ENCODE results near the gene ITIH6. TPM values are rescaled to one million over a fixed set of nuclear protein-coding genes. Genes with fewer than 3 reads are reported as not detected.
"Not testable (repeated sequence)": the region's sequence is repeated elsewhere in the genome, so short reads cannot be mapped to it uniquely, and the experiment has no call there.

The ITIH6 gene
- total RNA-seq, 1 experiment from 2014 or later: 0.04 TPM

DNA sequence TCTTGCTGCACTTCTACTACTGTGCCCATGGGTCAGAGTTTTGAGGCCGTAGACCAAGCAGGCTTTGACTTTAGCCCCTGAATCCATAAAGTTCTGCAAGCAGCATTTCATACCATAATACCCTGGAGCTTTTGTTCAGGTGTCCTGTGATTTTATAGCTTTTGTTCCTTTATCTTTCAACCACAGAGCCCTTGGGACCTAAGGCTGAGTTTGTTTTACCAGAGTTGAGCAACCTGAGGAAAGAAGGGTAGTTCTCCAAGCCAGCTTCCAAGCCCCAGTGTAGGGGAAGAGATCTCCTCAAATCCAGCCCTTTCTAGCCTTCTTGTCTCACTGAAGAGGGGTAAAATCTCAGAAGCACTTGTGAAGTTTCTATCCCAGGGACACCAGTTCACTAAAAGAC is 44.6 kb upstream of the ITIH6 start (continued):
- TF ChIP-seq, protein P1, sequence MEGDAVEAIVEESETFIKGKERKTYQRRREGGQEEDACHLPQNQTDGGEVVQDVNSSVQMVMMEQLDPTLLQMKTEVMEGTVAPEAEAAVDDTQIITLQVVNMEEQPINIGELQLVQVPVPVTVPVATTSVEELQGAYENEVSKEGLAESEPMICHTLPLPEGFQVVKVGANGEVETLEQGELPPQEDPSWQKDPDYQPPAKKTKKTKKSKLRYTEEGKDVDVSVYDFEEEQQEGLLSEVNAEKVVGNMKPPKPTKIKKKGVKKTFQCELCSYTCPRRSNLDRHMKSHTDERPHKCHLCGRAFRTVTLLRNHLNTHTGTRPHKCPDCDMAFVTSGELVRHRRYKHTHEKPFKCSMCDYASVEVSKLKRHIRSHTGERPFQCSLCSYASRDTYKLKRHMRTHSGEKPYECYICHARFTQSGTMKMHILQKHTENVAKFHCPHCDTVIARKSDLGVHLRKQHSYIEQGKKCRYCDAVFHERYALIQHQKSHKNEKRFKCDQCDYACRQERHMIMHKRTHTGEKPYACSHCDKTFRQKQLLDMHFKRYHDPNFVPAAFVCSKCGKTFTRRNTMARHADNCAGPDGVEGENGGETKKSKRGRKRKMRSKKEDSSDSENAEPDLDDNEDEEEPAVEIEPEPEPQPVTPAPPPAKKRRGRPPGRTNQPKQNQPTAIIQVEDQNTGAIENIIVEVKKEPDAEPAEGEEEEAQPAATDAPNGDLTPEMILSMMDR (IDR thresholded peaks at IDR 0.05): no peak

DNA sequence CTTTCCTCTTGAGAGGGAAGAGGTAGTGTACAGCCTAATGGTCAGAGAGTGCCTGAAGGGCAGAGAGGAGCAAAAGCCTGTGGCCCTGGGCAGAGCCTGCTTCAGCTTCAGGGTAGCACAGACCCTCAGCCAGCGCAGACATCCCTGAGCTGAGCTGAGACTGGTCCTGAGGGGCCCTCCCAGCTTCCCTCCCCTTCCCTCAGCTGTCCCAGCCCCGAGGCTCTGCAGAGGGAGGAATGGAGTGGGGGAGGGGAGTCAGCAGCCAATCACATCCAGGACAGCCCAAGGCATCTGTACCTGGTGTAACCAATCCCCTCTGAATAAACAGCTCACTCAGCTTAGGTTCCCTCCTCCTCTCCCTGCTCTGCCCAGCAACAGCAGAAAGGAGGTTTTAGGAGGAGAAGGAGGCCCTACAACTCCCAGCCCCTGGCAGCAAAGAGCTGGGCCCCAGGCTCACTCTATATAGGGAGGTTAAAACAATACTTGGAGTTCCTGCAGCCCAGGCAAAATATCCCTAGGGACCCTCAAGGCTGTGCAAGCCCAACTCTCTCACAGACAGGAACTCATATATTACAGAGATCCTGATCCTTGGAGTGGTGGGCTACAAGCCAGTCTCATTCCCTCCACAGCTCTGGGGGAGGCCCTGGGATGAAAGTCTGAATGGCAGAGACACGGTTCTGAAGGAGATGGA is 43.3 kb upstream of the ITIH6 start:
- CTCF ChIA-PET; POLR2A ChIA-PET; H3K36me3 Mint-ChIP-seq; H3K27me3 Mint-ChIP-seq (ENCODE audit: low read depth); H3K9me3 Mint-ChIP-seq: not testable (repeated sequence)
- DNase-seq (ENCODE audit: low spot score) (peak; percentile 15), ATAC-seq (peak; percentile 100)
- Mint-ChIP-seq H3K4me3 (peak overlapping the region; percentile 20; the same call in 1 of the 2 replicates), H3K27ac (peak overlapping the region; percentile 96), H3K4me1 (peaks cover 15% of the 10 kb centered on the region)

DNA sequence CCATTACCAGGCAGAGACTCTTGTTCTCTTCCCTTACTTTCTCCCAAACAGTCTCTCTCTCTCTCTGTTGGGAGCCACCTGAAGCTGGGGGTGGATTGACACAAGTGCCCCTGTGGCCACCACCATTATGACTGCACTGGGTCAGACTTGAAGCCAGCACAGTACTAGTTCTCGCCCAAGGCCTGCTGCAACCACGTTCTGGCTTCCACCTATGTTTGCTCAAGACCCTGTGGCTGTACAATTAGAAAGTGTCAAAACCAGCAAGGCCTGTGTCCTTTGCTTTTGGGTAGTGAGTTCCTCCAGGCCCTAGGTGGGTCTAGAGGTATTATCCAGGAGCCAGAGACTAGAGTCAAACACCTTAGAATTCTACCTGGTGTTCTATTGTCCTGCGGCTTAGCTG is 40.5 kb upstream of the ITIH6 start:
- ChIA-PET CTCF (interaction anchor here (1.3 kb wide), 1 partner anchor 53 kb away, joined by 3 read pairs; no protein-coding TSS in a partner anchor), POLR2A (no interaction called here)
- ATAC-seq (no peak), DNase-seq (ENCODE audit: low spot score) (no peak)
- no peak for TF ChIP-seq NR3C1 (CRISPR knock-in tag; conservative IDR thresholded peaks at IDR 0.05; ENCODE audit: low read depth)
- no peak for TF ChIP-seq KAT7 (CRISPR knock-in tag; IDR thresholded peaks at IDR 0.05; ENCODE audit: borderline replicate concordance)
- no peak for TF ChIP-seq ZBTB21 (CRISPR knock-in tag; IDR thresholded peaks at IDR 0.05; ENCODE audit: borderline replicate concordance)
- no peak for TF ChIP-seq RORB (CRISPR knock-in tag; IDR thresholded peaks at IDR 0.05)
- TF ChIP-seq GABPB1 (CRISPR knock-in tag; IDR thresholded peaks at IDR 0.05): no peak
- no peak for TF ChIP-seq RELA (CRISPR knock-in tag; IDR thresholded peaks at IDR 0.05; ENCODE audit: borderline replicate concordance)
- TF ChIP-seq, protein P2, sequence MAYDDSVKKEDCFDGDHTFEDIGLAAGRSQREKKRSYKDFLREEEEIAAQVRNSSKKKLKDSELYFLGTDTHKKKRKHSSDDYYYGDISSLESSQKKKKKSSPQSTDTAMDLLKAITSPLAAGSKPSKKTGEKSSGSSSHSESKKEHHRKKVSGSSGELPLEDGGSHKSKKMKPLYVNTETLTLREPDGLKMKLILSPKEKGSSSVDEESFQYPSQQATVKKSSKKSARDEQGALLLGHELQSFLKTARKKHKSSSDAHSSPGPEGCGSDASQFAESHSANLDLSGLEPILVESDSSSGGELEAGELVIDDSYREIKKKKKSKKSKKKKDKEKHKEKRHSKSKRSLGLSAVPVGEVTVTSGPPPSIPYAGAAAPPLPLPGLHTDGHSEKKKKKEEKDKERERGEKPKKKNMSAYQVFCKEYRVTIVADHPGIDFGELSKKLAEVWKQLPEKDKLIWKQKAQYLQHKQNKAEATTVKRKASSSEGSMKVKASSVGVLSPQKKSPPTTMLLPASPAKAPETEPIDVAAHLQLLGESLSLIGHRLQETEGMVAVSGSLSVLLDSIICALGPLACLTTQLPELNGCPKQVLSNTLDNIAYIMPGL (CRISPR knock-in tag; IDR thresholded peaks at IDR 0.05): no peak
- no peak for TF ChIP-seq ZNF219 (CRISPR knock-in tag; IDR thresholded peaks at IDR 0.05; ENCODE audit: borderline replicate concordance)
- TF ChIP-seq HMGA2 (CRISPR knock-in tag; IDR thresholded peaks at IDR 0.05): no peak
- TF ChIP-seq, protein P3, sequence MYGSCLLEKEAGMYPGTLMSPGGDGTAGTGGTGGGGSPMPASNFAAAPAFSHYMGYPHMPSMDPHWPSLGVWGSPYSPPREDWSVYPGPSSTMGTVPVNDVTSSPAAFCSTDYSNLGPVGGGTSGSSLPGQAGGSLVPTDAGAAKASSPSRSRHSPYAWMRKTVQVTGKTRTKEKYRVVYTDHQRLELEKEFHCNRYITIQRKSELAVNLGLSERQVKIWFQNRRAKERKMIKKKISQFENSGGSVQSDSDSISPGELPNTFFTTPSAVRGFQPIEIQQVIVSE (CRISPR knock-in tag; IDR thresholded peaks at IDR 0.05; ENCODE audit: borderline replicate concordance): no peak
- TF ChIP-seq CBFB (CRISPR knock-in tag; IDR thresholded peaks at IDR 0.05; ENCODE audit: low read depth): no peak
- no peak for TF ChIP-seq FOXJ3 (CRISPR knock-in tag; IDR thresholded peaks at IDR 0.05; ENCODE audit: borderline replicate concordance)
- no peak for TF ChIP-seq TEAD4 (CRISPR knock-in tag; IDR thresholded peaks at IDR 0.05)
- no peak for TF ChIP-seq SOX15 (CRISPR knock-in tag; IDR thresholded peaks at IDR 0.05)
- H3K27me3 Mint-ChIP-seq (ENCODE audit: low read depth): peaks cover 4% of the 10 kb centered on the region; the same call in 1 of the 2 replicates
- peaks cover 15% of the 10 kb centered on the region for H3K4me1 Mint-ChIP-seq
- H3K9me3 Mint-ChIP-seq: no peaks in the 10 kb centered on the region
- no peak overlapping the region for H3K27ac Mint-ChIP-seq
- H3K4me3 Mint-ChIP-seq: no peak overlapping the region
- no peaks in the 10 kb centered on the region for H3K36me3 Mint-ChIP-seq

DNA sequence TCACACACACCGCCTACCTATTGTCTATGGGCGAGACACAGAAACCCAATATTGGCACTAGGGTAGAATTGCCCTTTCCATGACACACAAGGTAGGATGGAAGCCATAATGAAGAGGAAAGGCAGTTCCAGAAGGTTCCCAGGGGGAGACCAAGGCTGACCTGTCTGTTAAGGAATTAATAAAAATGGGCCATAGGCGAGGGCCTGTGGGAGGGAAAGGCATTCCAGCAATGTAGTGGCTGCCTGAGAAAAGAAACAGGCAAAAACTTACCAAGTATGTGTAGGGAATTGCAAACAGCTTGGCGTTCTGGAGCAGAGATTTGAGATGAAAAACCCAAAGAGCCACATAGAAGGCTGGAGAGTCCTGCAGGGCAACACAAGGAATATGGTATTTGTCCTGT is 28.5 kb upstream of the ITIH6 start:
- DNase-seq (ENCODE audit: low spot score): no peak
- peaks cover 12% of the 10 kb centered on the region for H3K4me1 Mint-ChIP-seq
- H3K4me3 Mint-ChIP-seq: no peak overlapping the region
- POLR2A ChIA-PET: no interaction called here
- CTCF ChIA-PET: interaction anchor here (0.8 kb wide), 1 partner anchor 65 kb away, joined by 4 read pairs; no protein-coding TSS in a partner anchor
- H3K9me3 Mint-ChIP-seq: no peaks in the 10 kb centered on the region
- no peak for ATAC-seq
- no peaks in the 10 kb centered on the region for H3K36me3 Mint-ChIP-seq
- H3K27ac Mint-ChIP-seq: no peak overlapping the region
- peaks cover 4% of the 10 kb centered on the region for H3K27me3 Mint-ChIP-seq (ENCODE audit: low read depth)
- TF ChIP-seq GRHL2 (CRISPR knock-in tag; IDR thresholded peaks at IDR 0.05; ENCODE audit: insufficient replicate concordance, severe bottlenecking): no peak
- no peak for TF ChIP-seq NFYB (CRISPR knock-in tag; conservative IDR thresholded peaks at IDR 0.05; ENCODE audit: low read depth)
- TF ChIP-seq ZBTB21 (CRISPR knock-in tag; IDR thresholded peaks at IDR 0.05; ENCODE audit: borderline replicate concordance): no peak
- no peak for TF ChIP-seq PRRX2 (CRISPR knock-in tag; IDR thresholded peaks at IDR 0.05)
- TF ChIP-seq, protein P4, sequence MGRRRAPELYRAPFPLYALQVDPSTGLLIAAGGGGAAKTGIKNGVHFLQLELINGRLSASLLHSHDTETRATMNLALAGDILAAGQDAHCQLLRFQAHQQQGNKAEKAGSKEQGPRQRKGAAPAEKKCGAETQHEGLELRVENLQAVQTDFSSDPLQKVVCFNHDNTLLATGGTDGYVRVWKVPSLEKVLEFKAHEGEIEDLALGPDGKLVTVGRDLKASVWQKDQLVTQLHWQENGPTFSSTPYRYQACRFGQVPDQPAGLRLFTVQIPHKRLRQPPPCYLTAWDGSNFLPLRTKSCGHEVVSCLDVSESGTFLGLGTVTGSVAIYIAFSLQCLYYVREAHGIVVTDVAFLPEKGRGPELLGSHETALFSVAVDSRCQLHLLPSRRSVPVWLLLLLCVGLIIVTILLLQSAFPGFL (CRISPR knock-in tag; IDR thresholded peaks at IDR 0.05; ENCODE audit: borderline replicate concordance): no peak
- TF ChIP-seq TCF7 (CRISPR knock-in tag; IDR thresholded peaks at IDR 0.05; ENCODE audit: low read depth): no peak
- TF ChIP-seq NFATC4 (CRISPR knock-in tag; IDR thresholded peaks at IDR 0.05): no peak
- no peak for TF ChIP-seq ZNF317 (CRISPR knock-in tag; IDR thresholded peaks at IDR 0.05; ENCODE audit: borderline replicate concordance, low read depth)
- TF ChIP-seq, protein P1 (IDR thresholded peaks at IDR 0.05): no peak
